K562 treated with DMSO at 1 percent for 12 hours (cell line): ENCODE results near the gene HILPDA. TPM values are rescaled to one million over a fixed set of nuclear protein-coding genes. Genes with fewer than 3 reads are reported as not detected.

ENCODE experiments used
- total RNA-seq: library from RNA; unstranded; fragments of 300-600 nt; gene quantifications from 2 replicates; pipeline ENCODE4 v1.2.3, GENCODE V29; 2022; ENCODE audit not compliant: insufficient read depth

HILPDA gene, protein sequence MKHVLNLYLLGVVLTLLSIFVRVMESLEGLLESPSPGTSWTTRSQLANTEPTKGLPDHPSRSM
- total RNA-seq = 12.5 and 16.5 TPM in 2 replicates

DNA sequence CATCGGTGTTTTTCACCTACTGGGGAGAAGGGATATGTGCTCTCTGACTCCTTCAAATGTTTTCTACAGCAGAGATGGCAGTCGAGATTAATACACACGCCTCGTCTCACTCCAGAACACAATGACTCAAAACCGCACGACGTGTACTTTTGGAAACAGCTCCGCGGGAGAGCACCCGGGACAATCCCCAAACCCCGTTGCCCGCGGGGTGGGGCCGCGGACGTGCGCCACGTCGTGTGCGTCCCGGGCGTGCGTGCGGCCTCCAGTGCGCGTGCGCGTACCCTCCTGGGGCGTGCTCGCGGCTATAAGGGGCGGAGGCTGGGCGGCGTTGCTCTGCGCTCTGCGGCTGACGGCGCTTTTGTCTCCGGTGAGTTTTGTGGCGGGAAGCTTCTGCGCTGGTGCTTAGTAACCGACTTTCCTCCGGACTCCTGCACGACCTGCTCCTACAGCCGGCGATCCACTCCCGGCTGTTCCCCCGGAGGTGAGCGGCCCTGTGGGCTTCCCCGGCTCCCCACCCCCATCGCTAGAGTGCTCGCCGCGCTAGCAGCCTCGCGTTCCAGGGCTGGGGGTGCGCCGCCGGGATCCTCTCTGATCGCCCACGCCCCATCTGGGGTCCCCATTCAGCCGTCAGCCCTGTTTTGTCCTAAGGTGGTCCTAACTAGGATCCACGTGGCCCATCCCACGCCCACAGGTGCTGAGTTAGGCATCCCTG lies at the start of gene HILPDA:
HILPDA (plus strand) TSS at position 336 of the 712 bp plus-strand sequence. CDS start 1,391 bp downstream, outside the sequence.

DNA sequence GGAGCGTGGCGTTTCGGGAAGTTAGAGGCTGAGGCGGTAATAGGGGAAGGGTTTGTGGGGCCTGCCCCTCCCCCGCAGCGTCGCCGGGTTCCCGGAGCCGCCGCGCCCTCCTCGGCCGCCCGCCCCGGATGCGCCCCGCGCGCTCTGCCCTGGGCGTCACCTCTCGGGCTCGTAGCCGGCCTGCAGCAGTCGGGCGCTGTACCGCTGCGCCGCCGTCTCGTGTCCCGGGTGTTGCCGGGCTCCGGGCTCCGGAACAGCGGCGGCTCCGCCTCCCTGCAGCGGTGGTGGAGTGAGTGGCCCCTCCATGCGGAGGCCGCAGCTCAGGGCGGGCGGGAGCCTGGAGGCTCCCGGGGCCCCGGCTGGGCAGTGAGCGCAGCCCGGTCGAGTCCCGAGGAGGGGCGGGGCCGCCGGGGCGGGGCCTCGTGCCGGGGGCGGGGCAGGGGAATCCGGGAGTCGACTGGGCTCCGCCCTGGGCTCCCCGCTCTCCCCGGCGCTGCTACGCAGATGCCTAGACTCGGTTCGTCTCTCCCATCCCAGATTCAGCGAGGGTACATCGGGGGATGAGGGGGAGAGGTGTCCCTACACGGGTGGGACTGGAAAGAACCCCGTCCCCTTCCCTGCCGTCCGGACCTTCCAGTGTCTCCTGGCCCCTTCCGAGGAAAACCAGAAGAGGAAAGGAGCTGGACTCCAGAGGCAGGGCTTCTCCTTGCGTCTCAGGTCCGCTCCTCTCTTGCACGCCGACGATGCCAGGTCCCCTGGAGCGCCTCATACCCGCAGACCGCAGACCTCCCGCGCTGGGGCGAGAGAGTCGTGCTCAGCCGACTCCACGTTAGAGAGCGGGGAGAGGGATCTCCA lies 45.9 kb upstream of the HILPDA start, which contains the start of gene IMPDH1:
IMPDH1 (minus strand) TSS at position 387 of the 855 bp plus-strand sequence; CDS start at position 306, 81 bp downstream.

DNA sequence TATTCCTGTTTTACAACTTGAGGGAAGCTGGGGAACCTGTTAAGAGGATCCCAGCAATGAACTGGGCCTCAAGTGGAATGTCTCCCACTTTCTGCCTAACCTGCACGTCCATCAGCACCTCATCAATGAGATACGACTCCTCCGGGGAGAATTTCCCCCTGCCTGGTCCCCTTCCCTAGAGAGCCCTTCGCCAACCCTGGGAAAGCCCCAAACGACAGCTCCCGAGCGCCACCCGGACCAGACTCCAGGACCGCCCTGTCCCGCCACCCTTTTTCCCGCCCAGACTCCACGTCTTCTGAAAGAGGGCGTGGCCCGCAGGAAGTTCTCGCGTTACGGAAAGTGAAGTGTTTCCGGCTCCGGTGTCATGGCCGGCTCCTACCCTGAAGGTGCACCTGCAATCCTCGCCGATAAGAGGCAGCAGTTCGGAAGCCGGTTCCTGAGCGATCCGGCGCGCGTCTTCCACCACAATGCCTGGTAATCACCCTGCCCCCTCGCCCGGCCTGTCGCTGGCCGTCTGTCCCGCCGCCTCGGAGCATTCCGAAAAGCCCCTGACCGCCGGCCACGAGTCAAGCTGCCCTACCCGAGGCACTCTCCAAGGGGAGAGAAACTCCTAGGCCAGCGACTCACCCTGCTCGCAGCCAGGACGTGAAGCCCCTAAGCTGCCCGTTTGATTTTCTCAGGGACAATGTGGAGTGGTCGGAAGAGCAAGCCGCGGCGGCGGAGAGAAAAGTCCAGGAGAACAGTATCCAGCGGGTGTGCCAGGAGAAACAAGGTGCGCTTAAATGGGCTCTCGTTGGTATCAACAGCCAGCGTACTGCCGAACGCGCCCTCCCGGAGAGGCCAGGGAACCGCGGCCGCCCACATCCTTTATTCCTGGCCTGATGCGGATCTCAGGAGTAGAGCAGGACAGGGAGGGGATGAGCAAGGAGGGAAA lies 21.0 kb downstream of the HILPDA start, which contains the start of gene METTL2B:
METTL2B (plus strand) TSS at position 347 of the 934 bp plus-strand sequence; CDS start at position 365, 18 bp downstream.

Other genes starting within 250 kb of the HILPDA start
- not detected in 2 replicates for gene LEP, start 214.6 kb upstream of the HILPDA start, total RNA-seq
- gene RBM28, start 112.0 kb upstream of the HILPDA start, total RNA-seq = 20.2 and 47.6 TPM in 2 replicates
- gene PRRT4, start 94.2 kb upstream of the HILPDA start, total RNA-seq = not detected in 2 replicates
- gene IMPDH1, start 45.9 kb upstream of the HILPDA start, total RNA-seq = 52.5 and 66.4 TPM in 2 replicates
- 11.0 and 34.0 TPM in 2 replicates for gene METTL2B, start 20.9 kb downstream of the HILPDA start, total RNA-seq
- 0.52 TPM in 1 of 2 replicates, not detected in the other for gene GARIN1A, start 216.4 kb downstream of the HILPDA start, total RNA-seq